ENCODE results near the gene ASPHD2. TPM values are rescaled to one million over a fixed set of nuclear protein-coding genes. Genes with fewer than 3 reads are reported as not detected.

The ASPHD2 gene
- total RNA-seq = 10 to 100 TPM in 1 of 8 experiments, 1 to 10 TPM in 7; 1.9 to 14.4 (median 6.2) TPM

DNA sequence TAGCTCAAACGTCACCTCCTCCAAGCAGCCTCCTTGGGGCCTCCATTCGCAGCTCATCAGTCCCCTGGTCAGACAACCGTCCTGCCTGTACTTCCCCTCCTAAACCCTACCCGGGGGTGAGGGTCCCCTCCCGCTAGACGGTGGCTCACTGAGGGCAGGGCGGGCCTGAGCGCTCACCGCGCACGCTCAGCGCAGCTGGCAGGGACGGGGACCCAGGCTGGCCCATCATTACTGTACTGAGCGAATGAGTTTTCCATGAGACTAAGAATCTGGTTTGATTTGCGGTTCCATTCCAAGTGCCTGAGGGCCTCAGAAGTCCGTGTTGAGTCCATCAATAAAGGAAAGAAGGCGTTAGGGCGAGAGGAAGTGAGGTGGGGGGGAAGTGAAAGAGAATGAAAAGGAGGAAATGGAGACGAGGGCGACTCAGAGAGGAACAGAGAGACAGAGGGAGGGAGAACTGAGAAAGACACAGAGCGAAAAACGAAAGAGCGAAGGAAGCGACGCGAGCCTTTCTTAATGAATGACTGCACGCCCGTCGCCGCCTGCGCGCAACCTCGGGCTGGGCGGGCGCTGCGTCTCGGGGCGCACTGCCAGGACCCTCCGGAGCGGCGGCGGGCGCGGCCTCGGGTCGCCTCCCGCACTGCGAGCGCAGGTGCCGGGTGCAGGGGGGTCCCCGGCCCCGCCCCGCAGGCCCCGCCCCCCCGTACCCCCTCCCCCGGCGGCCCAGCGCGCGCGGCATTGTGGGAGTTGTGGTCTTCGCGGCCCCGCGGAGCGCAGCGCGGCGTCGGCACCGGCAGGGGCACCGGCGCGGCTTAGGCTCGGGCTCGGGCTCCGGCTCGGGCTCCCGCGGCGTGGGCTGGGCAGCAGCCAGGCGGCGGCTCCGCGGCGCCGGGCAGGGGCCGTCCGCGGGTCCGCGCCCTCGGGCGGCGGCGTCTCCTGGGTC lies at the start of gene ASPHD2:
Gene ASPHD2 (plus strand): TSS at position 746 of the 943 bp plus-strand sequence. CDS start 4,356 bp downstream, outside the sequence.
- WGBS, 10 experiments = 0 to 5% (median 4%) methylated on average over 9 to 25 of the region's 96 CpGs; no CpG with 5 or more reads in 2 of the 10 experiments
- H3K4me3 ChIP-seq = peak within 1 kb of the TSS; percentile 52 to 79 (median 73)

DNA sequence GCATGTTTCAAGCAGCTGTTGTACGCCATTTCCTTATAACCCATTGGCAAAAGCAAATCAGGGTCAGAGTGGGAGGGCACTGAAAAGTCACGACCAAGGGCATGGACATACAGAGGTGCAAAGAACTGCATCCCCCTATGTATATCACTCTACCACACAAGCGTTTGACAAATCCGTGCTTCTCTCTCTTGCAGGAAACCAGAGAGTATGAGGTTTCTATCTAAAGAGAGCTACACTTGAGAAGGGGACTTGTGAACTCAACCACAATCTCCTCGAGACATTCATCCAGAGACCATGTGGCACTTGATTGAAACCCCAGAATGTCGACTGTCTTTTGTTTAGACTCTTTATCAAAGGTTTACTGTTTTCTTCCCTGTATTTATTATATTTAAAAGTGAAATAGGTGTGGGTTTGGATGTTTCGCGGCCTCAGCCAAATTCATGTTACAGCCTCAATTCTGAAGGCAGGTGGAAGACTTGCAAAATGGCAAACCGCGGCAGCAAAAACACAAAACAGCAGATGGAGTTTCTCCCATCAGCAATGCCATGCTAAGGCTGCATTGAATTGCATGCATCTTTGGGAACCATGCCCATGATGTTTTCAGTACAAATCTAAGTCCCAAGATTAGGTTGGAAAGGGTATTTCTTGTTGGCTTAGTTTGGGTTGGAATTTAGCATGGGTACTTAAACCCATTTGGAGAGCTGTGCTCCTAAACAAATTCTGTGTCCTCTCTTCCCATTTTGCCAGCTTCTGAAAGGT lies 48.8 kb upstream of the ASPHD2 start:
- 17 to 100% (median 76%) methylated on average over 1 to 10 of the region's 10 CpGs; no CpG with 5 or more reads in 2 of the 10 experiments for WGBS, 10 experiments
- in situ Hi-C loops (cut with MboI; ENCODE audit: low pct_unique_long_range_greater_than_20kb in 2 of 9, low sequenced_read_pairs in 9 of 9, unreplicated experiment in 9 of 9) = loop anchor here in 1 of 9 experiments (25.0 kb wide), 1 partner anchor 232 kb away; the partner anchor contains the start of genes CRYBA4 and CRYBB1
- no peak overlapping the region for H3K27ac ChIP-seq
- no peak for ATAC-seq (replicated peaks in 6 of 8)
- peaks cover 7 to 14% of the 10 kb centered on the region in 2 donors for H3K4me1 ChIP-seq (replicated peaks in 1 of 2)
- no peak overlapping the region for H3K4me3 ChIP-seq

More for the DNA sequence above, at the start of gene ASPHD2:
- in situ Hi-C loops (cut with MboI; ENCODE audit: low pct_unique_long_range_greater_than_20kb in 2 of 9, low sequenced_read_pairs in 9 of 9, unreplicated experiment in 9 of 9) = no loop called here
- Histone ChIP-seq H3K27ac (no peak within 1 kb of the TSS), H3K4me1 (replicated peaks in 1 of 2) (peaks cover 4 to 5% of the 10 kb centered on the region in 2 donors)
- peak; percentile 85 to 93 (median 90) for ATAC-seq (replicated peaks in 6 of 8)

DNA sequence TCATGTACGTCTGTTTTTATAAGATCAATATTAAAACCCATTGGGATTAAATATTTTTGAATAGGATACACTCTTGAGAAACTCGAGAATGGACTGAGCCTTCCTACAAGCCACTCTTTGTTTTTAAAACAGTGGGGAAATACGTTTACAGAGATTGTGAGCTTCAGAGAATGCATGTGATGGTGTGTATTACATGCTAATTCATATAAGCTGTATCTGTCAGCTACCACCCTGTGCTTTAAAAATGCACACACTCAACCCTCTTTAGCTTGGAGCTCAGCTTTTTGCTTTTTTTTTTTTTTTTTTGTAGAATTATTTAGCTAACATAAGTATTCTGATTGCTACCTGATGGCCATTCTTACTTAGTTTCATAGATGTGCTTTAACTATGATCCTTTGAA lies 46.3 kb upstream of the ASPHD2 start:
- in situ Hi-C loops (cut with MboI; ENCODE audit: low pct_unique_long_range_greater_than_20kb in 2 of 9, low sequenced_read_pairs in 9 of 9, unreplicated experiment in 9 of 9) = loop anchor here in 1 of 9 experiments (25.0 kb wide), 1 partner anchor 230 kb away; the partner anchor contains the start of genes CRYBA4 and CRYBB1
- 0 to 80% (median 55%) methylated on average over 1 to 3 of the region's 3 CpGs for WGBS, 10 experiments
- H3K4me1 ChIP-seq (replicated peaks in 1 of 2) = peaks cover 4 to 10% of the 10 kb centered on the region in 2 donors
- peak in 2 of 8 experiments; percentile 51 to 72 for ATAC-seq (replicated peaks in 6 of 8)
- no peak overlapping the region for H3K4me3 ChIP-seq
- H3K27ac ChIP-seq = no peak overlapping the region

DNA sequence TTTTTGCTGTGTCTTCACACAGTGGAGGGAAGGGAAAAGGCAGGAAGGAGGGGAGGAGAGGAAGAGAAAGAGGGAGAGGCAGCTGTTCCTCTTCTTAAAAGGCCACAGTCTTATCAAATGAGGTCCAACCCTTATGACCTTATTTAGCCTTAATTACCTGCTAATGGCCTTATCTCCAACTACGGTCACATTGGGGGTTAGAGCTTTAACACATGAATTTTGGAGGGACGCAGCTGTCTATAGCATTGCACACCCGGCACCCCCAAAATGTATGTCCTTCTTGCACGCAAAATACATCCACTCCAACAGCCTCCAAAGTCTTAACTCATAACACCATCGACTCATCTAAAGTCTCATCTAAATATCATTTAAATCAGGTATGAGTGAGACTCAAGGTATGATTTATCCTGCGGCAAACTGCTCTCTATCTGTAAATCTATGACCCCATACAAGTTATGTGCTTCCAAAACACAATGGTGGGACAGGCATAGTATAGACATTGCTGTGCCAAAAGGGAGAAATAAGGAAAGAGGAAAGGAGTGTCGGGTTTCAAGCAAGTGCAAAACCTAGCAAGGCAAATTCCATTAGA lies 45.0 kb upstream of the ASPHD2 start:
- Histone ChIP-seq H3K27ac (no peak overlapping the region), H3K4me1 (replicated peaks in 1 of 2) (peaks cover 3 to 6% of the 10 kb centered on the region in 2 donors), H3K4me3 (no peak overlapping the region)
- ATAC-seq (replicated peaks in 6 of 8) = no peak
- in situ Hi-C loops (cut with MboI; ENCODE audit: low pct_unique_long_range_greater_than_20kb in 2 of 9, low sequenced_read_pairs in 9 of 9, unreplicated experiment in 9 of 9) = loop anchor here in 1 of 9 experiments (25.0 kb wide), 1 partner anchor 228 kb away; the partner anchor contains the start of genes CRYBA4 and CRYBB1
- WGBS, 10 experiments = 0 to 96% (median 80%) methylated on average over 1 to 7 of the region's 7 CpGs; no CpG with 5 or more reads in 2 of the 10 experiments

GRCh38 chr22:26385164-26385563 lies 43.9 kb upstream of the ASPHD2 start:
- in situ Hi-C loops (cut with MboI; ENCODE audit: low pct_unique_long_range_greater_than_20kb in 2 of 9, low sequenced_read_pairs in 9 of 9, unreplicated experiment in 9 of 9) = loop anchor here in 1 of 9 experiments (25.0 kb wide), 1 partner anchor 227 kb away; the partner anchor contains the start of genes CRYBA4 and CRYBB1
- Histone ChIP-seq H3K27ac (no peak overlapping the region), H3K4me1 (replicated peaks in 1 of 2) (peaks cover 3 to 6% of the 10 kb centered on the region in 2 donors), H3K4me3 (no peak overlapping the region)
- 0 to 100% (median 79%) methylated on average over 1 of the region's 1 CpG; no CpG with 5 or more reads in 4 of the 10 experiments for WGBS, 10 experiments
- no peak for ATAC-seq (replicated peaks in 6 of 8)

DNA sequence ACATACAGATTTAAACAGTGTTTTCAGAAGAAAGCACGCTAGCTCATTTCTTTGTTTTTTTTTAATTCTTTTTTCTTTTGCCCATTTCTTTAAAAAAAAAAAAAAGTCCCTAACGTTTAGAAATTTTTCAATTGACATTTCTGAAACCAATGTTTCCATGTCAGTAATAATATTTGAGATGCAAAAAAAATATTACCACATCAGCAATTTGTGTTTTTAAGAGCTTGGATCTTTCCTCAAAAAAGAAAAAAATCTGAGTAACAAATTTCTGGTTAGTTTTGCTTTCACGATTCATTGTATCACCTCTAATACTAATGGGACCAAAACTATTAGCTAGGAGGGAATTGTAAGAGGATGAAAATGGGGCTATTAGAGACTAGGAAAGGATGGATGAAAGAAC lies 39.9 kb upstream of the ASPHD2 start:
- Histone ChIP-seq H3K4me1 (replicated peaks in 1 of 2) (peaks cover 3% of the 10 kb centered on the region in 2 donors), H3K4me3 (no peak overlapping the region), H3K27ac (no peak overlapping the region)
- in situ Hi-C loops (cut with MboI; ENCODE audit: low pct_unique_long_range_greater_than_20kb in 2 of 9, low sequenced_read_pairs in 9 of 9, unreplicated experiment in 9 of 9) = loop anchor here in 1 of 9 experiments (25.0 kb wide), 1 partner anchor 223 kb away; the partner anchor contains the start of genes CRYBA4 and CRYBB1
- no peak for ATAC-seq (replicated peaks in 6 of 8)
- 19 to 100% (median 83%) methylated on average over 2 to 3 of the region's 3 CpGs for WGBS, 10 experiments

GRCh38 chr22:26391091-26391490 lies 38.0 kb upstream of the ASPHD2 start:
- in situ Hi-C loops (cut with MboI; ENCODE audit: low pct_unique_long_range_greater_than_20kb in 2 of 9, low sequenced_read_pairs in 9 of 9, unreplicated experiment in 9 of 9) = loop anchor here in 1 of 9 experiments (25.0 kb wide), 1 partner anchor 221 kb away; the partner anchor contains the start of genes CRYBA4 and CRYBB1
- Histone ChIP-seq H3K27ac (no peak overlapping the region), H3K4me3 (no peak overlapping the region), H3K4me1 (replicated peaks in 1 of 2) (peaks cover 5 to 12% of the 10 kb centered on the region in 2 donors)
- 50 to 100% (median 63%) methylated on average over 1 of the region's 1 CpG; no CpG with 5 or more reads in 5 of the 10 experiments for WGBS, 10 experiments
- ATAC-seq (replicated peaks in 6 of 8) = no peak

DNA sequence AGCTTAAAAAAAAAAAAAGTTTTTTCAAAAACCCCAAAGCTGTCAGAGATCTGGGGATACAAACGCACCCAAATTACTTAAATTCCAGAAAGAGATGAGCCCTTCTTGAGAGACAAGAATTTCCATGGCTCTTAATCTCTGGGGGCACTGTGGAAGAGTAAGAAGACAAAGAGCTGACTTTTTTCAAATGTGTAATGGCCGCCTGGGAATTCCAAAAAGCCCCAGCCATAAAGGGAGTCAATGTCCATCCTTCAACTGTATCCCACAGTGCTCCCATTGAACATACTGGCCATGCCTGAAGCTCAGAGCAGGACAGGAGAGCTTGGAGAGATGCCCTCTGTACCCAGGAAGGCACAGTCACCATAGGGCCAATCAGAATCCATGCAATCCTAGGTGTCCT lies 37.4 kb upstream of the ASPHD2 start:
- H3K4me1 ChIP-seq (replicated peaks in 1 of 2) = peaks cover 5 to 12% of the 10 kb centered on the region in 2 donors
- in situ Hi-C loops (cut with MboI; ENCODE audit: low pct_unique_long_range_greater_than_20kb in 2 of 9, low sequenced_read_pairs in 9 of 9, unreplicated experiment in 9 of 9) = loop anchor here in 1 of 9 experiments (25.0 kb wide), 1 partner anchor 221 kb away; the partner anchor contains the start of genes CRYBA4 and CRYBB1
- 37 to 100% (median 80%) methylated on average over 1 to 2 of the region's 2 CpGs; no CpG with 5 or more reads in 2 of the 10 experiments for WGBS, 10 experiments

GRCh38 chr22:26393929-26394328 lies 35.1 kb upstream of the ASPHD2 start:
- in situ Hi-C loops (cut with MboI; ENCODE audit: low pct_unique_long_range_greater_than_20kb in 2 of 9, low sequenced_read_pairs in 9 of 9, unreplicated experiment in 9 of 9) = loop anchor here in 1 of 9 experiments (25.0 kb wide), 1 partner anchor 218 kb away; the partner anchor contains the start of genes CRYBA4 and CRYBB1
- Histone ChIP-seq H3K27ac (peak overlapping the region in 1 of 2 donors; percentile 58), H3K4me3 (no peak overlapping the region), H3K4me1 (replicated peaks in 1 of 2) (peaks cover 5 to 14% of the 10 kb centered on the region in 2 donors)
- ATAC-seq (replicated peaks in 6 of 8) = no peak
- WGBS, 10 experiments = 100% methylated on average over 1 of the region's 2 CpGs; no CpG with 5 or more reads in 8 of the 10 experiments

More for the DNA sequence above, 37.4 kb upstream of the ASPHD2 start:
- ATAC-seq (replicated peaks in 6 of 8) = no peak
- Histone ChIP-seq H3K27ac (no peak overlapping the region), H3K4me3 (no peak overlapping the region)

DNA sequence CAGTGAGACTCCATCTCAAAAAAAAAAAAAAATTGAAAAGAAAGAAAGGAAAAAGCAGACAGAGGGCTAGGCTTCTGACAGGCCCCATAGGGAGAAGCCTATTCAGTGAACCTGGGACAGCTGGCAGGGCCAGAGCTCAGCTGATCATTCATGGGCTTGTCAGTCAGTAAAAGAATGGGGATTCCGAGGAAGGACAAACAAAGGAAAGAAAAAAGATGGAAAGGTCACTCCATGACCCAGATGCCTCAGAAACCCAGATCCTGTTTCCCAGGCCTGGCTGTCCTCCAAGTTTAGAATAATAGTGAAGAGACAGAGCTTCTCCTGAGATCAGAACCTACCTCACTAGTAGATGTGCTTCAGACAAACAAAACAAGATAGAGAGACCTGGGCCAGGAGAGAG lies 34.3 kb upstream of the ASPHD2 start:
- in situ Hi-C loops (cut with MboI; ENCODE audit: low pct_unique_long_range_greater_than_20kb in 2 of 9, low sequenced_read_pairs in 9 of 9, unreplicated experiment in 9 of 9) = loop anchor here in 1 of 9 experiments (25.0 kb wide), 1 partner anchor 218 kb away; the partner anchor contains the start of genes CRYBA4 and CRYBB1
- H3K4me1 ChIP-seq (replicated peaks in 1 of 2) = peaks cover 5 to 15% of the 10 kb centered on the region in 2 donors
- no peak overlapping the region for H3K4me3 ChIP-seq
- 0 to 67% (median 0%) methylated on average over 1 of the region's 1 CpG; no CpG with 5 or more reads in 3 of the 10 experiments for WGBS, 10 experiments
- peak in 5 of 8 experiments; percentile 94 to 99 (median 98) for ATAC-seq (replicated peaks in 6 of 8)
- no peak overlapping the region for H3K27ac ChIP-seq

- 0 to 100% (median 33%) methylated on average over 1 to 3 of the region's 5 CpGs; no CpG with 5 or more reads in 5 of the 10 experiments for WGBS, 10 experiments
- H3K27ac ChIP-seq = no peak overlapping the region
- no peak overlapping the region for H3K4me3 ChIP-seq
- no peak for ATAC-seq (replicated peaks in 6 of 8)
- H3K4me1 ChIP-seq (replicated peaks in 1 of 2) = peaks cover 5 to 15% of the 10 kb centered on the region in 2 donors
- in situ Hi-C loops (cut with MboI; ENCODE audit: low pct_unique_long_range_greater_than_20kb in 2 of 9, low sequenced_read_pairs in 9 of 9, unreplicated experiment in 9 of 9) = loop anchor here in 1 of 9 experiments (25.0 kb wide), 1 partner anchor 216 kb away; the partner anchor contains the start of genes CRYBA4 and CRYBB1
Measured at GRCh38 chr22:26395926-26396325, 33.1 kb upstream of the ASPHD2 start.
